GM19328 (cell line): ENCODE measurements around the gene TMEM161A.
"Not testable (repeated sequence)": the region's sequence is repeated elsewhere in the genome, so short reads cannot be mapped to it uniquely, and the experiment has no call there.

Experiments
- ATAC-seq: cut with Tn5 transposase; IDR thresholded peaks from one replicate; pipeline ENCODE4 v1.9.1; 2021; ENCODE audit warnings: mild to moderate bottlenecking, moderate library complexity; ENCODE audit not compliant: unreplicated experiment

TMEM161A gene

DNA sequence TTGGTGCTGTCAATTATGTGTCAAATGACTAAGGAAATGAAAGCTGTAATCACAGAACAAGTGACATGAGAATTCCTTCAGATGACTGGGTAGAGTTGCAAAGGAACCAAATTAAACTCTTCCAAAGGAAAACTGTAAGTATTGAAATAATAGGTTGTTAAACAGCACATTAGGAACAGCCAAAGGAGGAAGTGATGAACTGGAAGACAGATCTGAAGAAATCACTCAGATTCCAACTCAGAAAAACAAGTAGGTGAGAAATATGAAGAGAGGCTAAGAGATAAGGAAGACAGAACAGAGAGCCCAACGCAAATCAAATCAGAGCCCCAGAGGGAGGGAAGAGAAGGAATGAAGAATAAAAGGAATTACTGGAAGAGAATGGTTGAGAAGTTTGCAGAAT, 15.4 kb downstream of the TMEM161A start:
- no peak for ATAC-seq

- no peak for ATAC-seq
Observed at GRCh38 chr19:19121371-19121770, 16.9 kb downstream of the TMEM161A start.

DNA sequence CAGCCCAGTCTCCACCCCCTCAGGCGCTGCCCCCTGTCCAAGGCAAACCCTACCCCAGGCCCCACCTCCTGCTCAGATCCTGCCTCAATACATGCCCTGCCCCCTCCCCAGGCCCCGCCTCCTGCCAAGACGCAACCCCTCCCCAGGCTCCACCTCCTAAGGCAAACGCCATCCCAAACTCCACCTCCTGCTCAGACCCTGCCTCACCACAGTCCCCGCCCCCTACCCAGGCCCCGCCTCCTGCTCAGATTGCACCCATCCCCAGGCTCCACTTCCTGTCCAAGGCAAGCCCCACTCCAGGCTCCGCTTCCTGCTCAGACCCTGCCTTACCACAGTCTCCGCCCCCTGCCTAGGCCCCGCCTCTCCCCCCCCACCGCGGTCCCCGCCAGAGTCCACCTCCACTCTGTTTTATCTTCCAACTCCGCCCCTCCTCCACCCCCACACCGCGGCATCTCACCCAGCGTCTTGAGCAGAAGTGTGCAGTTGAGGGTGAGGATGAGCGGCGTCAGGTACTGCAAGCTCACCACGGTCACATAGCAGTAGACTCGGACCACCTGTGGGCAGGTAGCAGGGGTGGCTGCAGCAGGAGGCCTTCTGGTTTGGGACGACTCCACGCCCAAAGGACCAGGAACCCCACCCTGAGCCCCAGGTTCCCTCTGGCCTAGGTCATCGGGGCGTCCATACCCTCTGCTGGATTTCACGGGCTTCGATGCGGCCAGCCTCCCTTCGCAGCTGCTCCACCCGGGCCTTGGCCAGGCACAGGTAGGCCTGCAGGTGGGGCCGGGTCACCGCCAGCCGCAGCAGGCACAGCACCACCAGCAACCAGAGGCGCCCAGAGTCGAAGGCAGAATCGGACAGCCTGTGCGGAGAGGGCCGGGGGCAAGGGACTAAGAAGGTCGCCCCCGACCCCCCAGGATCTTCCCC, 17.7 kb downstream of the TMEM161A start:
- ATAC-seq: no peak

GRCh38 chr19:19119325-19120237, 18.7 kb downstream of the TMEM161A start:
- no peak for ATAC-seq

DNA sequence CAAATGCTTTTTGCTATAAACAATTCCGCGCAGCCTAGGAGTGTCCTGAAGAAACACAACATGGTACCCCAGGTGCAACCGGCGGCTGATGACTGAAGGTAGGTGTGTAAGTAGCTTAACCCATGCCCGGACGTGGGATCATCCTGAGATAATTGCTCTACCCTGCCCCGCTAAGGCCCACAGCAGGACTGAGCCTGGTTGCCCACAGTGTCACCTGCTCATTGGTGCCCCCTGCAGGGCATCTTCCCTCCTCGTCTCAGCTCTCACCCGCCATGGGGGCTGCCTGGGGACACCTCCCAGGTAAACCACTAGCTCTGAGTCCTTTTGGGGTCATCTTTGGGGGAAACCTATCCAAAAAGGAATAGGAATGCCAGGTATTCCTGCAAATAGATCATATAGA, 22.3 kb downstream of the TMEM161A start:
- no peak for ATAC-seq

DNA sequence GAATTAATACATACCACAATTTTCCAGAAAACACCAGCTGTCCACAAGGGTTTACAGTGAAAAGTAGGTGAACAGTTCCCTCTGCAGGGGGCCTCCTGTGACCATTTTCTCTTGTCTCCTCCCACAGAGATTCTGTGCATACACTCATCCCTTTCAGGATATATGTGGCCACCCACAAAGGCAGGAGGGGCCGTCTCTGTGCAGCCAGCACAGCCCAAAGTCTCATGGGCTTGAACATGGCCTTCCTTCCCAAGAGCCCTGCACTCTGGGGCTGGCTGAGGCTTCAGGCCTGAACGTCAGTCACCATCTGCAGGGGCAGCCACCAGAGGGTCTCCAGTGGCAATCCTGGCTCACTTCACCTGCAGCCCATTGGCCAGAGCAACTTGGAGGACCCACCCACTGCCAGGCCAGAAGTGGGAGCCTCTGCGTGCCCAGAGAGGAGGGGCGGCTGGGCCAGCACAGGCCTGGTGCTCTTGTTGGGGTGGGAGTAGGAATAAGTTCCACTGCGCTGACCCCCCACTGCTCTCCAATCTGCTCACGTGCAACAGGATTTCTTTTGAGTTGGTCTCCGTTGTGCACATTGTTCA, 25.1 kb downstream of the TMEM161A start:
- no peak for ATAC-seq

DNA sequence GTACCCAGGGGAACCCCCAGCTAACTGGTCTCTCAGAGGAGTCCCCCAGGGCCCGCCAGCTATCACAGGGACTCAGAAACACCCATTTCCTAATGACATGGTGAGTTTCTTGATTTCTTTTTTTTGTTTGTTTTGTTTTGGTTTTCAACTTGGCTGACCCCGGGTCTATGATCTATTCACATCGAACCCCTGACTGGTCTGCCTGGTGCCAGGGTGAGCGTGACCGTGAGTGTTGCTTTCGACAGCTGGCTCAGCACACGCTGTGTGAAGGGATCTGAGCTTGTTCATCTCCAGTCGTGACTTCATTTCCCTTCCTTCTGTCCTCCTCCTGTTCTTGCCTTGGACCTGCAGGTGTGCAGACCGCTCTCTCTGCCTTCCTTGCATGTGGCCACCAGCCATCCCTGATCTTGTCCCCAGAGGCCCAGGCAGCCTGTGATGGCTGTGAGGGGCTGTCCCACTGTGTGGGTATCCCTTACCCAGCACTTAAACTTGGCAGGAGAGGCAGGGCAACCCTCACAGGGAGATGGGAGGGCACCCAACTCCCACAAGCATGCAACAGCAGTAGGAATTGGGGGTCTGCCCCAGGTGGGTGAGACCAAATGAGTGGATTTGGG, 26.2 kb downstream of the TMEM161A start:
- no peak for ATAC-seq

GRCh38 chr19:19111136-19111835, 27.0 kb downstream of the TMEM161A start:
- no peak for ATAC-seq

- no peak for ATAC-seq
Observed at GRCh38 chr19:19110410-19111135, 27.7 kb downstream of the TMEM161A start.

DNA sequence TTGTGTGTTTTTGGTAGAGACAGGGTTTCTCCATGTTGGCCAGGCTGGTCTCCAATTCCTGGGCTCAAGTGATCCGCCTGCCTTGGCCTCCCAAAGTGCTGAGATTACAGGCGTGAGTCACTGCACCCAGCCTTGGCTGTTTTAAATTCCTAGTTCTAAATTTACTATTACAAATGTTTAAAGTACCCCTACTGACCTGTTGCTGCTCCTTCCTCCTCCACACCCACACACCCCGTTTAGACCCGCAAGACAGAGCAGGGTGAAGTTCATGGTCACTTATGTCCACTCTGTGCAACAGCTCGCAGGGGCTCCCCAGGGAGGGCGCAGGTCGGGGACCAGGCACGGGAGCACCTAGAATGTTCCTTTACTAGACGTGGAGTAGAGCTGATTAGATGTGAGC, 28.7 kb downstream of the TMEM161A start:
- ATAC-seq: no peak

DNA sequence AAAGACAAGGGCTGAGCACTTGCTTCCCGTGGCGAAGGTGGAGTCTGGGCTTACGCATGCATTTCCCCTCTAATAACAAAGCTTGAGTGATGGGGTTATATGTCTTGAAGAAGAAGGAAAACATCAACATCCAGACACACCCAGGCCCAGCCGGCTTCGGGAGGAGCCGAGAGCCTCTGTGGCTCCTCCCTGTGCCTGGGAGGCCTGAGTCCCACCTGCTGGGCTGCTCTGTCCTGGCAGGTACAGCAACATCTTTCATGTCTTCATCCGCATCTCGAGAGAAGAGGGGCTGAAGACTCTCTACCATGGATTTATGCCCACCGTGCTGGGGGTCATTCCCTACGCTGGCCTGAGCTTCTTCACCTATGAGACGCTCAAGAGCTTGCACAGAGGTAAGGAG, 30.6 kb downstream of the TMEM161A start:
- ATAC-seq: no peak

DNA sequence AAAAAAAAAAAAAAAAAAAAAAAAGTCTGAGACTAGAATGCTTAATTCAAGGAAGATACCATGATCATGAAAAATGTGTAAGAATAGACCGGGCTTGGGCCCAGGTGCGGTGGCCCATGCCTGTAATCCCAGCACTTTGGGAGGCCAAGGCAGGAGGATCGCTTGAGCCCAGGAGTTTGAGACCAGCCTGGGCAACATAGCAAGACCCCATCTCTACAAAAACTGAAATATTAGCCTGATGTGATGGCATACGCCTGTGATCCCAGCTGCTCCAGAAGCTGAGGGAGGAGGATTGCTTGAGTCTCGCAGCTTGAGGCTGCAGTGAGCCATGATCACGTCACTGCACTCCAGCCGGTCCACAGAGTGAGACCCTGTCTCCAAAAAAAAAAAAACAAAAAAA, 31.3 kb downstream of the TMEM161A start:
- ATAC-seq: not testable (repeated sequence)

DNA sequence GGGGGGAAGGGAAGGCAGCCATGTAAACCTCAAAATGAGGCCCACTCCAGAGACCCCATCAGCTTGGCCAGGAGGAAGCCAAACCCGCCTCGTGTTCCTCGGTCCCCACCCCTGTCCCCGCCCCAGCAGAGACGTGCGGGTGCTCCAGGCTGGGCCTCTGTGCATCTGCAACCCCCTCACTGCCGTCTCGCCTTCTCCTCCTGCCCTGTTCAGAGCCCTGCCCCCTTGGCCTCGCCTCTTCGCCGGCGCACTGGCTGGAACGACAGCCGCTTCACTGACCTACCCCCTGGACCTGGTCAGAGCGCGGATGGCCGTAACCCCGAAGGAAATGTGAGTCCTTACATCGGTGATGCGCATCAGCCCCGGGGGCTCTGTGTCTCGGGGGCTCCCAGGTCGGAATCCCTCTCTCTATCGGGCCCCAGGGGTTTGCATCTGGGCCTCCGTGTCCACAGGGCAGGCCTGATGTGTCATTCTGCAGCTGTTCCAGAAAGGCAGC, 32.2 kb downstream of the TMEM161A start:
- ATAC-seq: no peak

DNA sequence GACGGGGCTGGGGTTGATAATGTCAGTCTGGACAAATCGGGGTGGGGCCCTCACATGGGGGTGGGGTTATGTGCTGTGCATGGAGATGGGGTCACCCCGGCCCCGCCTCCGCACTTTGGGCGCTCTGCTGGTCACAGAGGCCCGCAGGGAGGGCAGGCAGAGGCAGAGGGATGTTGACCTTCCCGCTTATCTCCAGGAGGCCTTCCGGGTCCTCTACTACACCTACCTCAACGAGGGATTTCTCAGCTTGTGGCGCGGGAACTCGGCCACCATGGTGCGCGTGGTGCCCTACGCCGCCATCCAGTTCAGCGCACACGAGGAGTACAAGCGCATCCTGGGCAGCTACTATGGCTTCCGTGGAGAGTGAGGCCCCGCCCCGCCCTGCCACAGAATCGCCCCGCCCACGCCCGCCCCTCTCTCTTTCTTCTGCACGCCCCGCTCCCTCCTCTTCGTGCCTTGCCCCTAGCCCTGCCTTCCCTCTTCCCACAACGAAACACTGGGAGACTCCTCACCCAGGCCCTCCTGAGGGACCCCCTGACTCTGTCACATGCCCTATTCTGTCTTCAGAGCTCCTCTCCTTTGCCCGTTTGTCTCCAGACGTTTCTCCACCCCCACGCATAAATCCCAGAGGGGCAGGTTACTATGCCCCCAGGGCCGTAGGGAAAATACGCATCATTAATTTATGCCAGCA, 32.8 kb downstream of the TMEM161A start:
- ATAC-seq: no peak

- no peak for ATAC-seq
Observed at GRCh38 chr19:19103167-19103566, 35.1 kb downstream of the TMEM161A start.

DNA sequence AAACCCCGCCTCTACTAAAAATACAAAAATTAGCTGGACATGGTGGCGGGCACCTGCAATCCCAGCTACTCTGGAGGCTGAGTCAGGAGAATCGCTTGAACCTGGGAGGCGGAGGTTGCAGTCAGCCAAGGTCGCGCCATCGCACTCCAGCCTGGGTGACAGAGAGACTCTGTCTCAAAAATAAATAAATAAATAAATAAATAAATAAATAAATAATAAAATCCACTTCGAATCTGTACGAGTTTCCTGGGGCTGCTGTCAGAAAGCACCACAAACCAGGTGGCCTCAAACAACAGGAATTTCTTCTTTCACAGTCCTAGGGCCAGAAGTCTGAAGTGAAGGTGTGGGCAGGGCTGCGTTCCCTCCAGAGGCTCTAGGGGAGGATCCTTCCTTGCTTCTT, 35.7 kb downstream of the TMEM161A start:
- ATAC-seq: not testable (repeated sequence)

- no peak for ATAC-seq
Observed at GRCh38 chr19:19101540-19101939, 36.7 kb downstream of the TMEM161A start.

DNA sequence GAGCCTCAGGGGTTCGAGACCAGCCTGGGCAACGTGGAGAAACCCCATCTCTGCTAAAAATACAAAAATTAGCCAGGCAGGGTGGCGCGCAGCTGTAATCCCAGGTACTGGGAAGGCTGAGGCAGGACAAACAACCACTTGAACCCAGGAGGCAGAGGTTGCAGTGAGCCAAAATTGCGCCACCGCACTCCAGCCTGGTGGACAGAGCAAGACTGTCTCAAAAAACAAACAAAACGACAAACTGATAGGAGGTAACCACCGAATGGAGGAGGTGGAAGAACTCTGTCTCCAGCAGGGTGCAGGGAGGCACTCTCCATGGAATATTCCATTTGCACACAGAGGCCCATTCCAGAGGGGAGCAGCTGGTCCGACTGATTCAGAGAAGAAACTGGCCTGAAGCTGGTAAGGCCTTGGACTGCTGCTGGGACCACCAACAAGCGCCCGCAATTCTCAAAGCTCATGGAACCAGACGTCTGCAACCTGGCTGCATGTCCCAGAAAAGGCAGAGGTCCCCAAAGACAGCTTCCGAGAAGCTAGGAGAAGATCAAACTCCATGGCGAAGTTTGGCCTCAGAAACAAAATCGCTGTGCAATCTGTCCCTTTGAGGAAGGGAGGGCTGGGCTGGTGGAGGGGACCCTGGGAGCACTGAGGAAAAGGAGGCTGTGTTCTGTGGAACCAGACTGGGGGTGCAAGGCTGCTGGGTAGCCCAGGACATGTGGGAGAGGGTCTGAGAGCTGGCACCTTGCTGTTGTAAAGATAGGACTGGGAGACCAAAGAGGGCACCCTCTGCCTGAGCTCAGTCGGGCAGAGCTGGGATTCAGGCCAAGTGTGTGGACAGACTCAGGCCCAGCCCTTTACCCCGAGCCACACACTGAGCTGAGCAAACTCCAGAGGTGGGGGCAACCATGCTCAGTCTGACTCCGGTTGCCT, 39.3 kb downstream of the TMEM161A start:
- no peak for ATAC-seq
